Measurements from ENCODE around the gene POLR2E. TPM values are rescaled to one million over a fixed set of nuclear protein-coding genes. Genes with fewer than 3 reads are reported as not detected.

Gene POLR2E
- total and polyA plus RNA-seq, 9 of the 15 experiments (the other 6 are each of a cell fraction or from before 2014, with no cell fraction given): 3.4 to 413 (median 244) TPM

GRCh38 chr19:1113030-1113985 lies 18.1 kb upstream of the POLR2E start:
- POLR2A ChIA-PET: interaction anchor here (0.6 to 2.3 kb wide), 11 partner anchors 10 to 159 kb away, joined by 3 to 14 read pairs (median 4); partner anchors contain the start of genes ATP5F1D, CIRBP and GPX4
- BruUV-seq (replicated peaks): no TSS peak
- intact Hi-C loops (cut with micrococcal nuclease): loop anchor here (2.0 to 5.0 kb wide), 2 partner anchors 79 to 127 kb away; partner anchors contain the start of gene ATP5F1D
- TF ChIP-seq E2F6 (IDR thresholded peaks at IDR 0.05; ENCODE audit: borderline replicate concordance in 1 of 2, extremely low read depth in 1 of 2, insufficient read depth in 1 of 2, insufficient read length in 1 of 2, low read depth in 1 of 2, low read length in 1 of 2, poor library complexity in 1 of 2, severe bottlenecking in 1 of 2) (peak in 1 of 2 experiments; percentile 10), FIP1L1 (IDR thresholded peaks at IDR 0.05; ENCODE audit: low read depth, low read length, poor library complexity, severe bottlenecking) (peak; percentile 33), ZBTB7A (IDR thresholded peaks at IDR 0.05; ENCODE audit: borderline replicate concordance, control insufficient read depth, low read depth, low read length) (peak; percentile 95), MAZ (CRISPR knock-in tag; conservative IDR thresholded peaks at IDR 0.05 in 1 of 2, IDR thresholded peaks at IDR 0.05 in 1 of 2) (peak; percentile 83 to 99), PKNOX1 (IDR thresholded peaks at IDR 0.05) (peak; percentile 94), HMGN3 (IDR thresholded peaks at IDR 0.05; ENCODE audit: borderline replicate concordance, extremely low read depth, insufficient read length, low read depth, low read length) (peak; percentile 72), PBX2 (CRISPR knock-in tag; IDR thresholded peaks at IDR 0.05; ENCODE audit: low read depth) (no peak), PBX2 (tag; conservative IDR thresholded peaks at IDR 0.05; ENCODE audit: low read depth) (peak; percentile 58; the same call in 1 of the 2 replicates), PHTF2 (CRISPR knock-in tag; IDR thresholded peaks at IDR 0.05) (no peak), BHLHE40 (IDR thresholded peaks at IDR 0.05; ENCODE audit: low read length) (0 out of 2 replicates have a peak, but pooled peaks have one; percentile 15), MBD2 (IDR thresholded peaks at IDR 0.05; ENCODE audit: borderline replicate concordance, low read depth) (peak; percentile 58; the same call in 1 of the 2 replicates), ZFP30 (CRISPR knock-in tag; IDR thresholded peaks at IDR 0.05; ENCODE audit: borderline replicate concordance) (no peak)
- TF ChIP-seq, protein P1, sequence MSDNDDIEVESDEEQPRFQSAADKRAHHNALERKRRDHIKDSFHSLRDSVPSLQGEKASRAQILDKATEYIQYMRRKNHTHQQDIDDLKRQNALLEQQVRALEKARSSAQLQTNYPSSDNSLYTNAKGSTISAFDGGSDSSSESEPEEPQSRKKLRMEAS (CRISPR knock-in tag; IDR thresholded peaks at IDR 0.05): peak; percentile 46; the same call in 1 of the 2 replicates

More at GRCh38 chr19:1113030-1113985, 18.1 kb upstream of the POLR2E start:
- Histone ChIP-seq H3K9me1 (ENCODE audit: control insufficient read depth, insufficient read depth, low read length) (no peaks in the 10 kb centered on the region), H3K79me2 (ENCODE audit: control insufficient read depth, insufficient read depth, low read length) (peaks cover 3% of the 10 kb centered on the region; the same call in 1 of the 3 replicates), H3K9me3 (replicated peaks; ENCODE audit: control insufficient read depth, insufficient read depth, low read depth, low read length) (no peaks in the 10 kb centered on the region), H3K4me3 (no peak overlapping the region), H3K27ac (ENCODE audit: extremely low read depth, low read depth, low read length) (peak overlapping the region; percentile 78), H3K4me1 (replicated peaks in 1 of 2; ENCODE audit: control insufficient read depth in 2 of 2, insufficient read depth in 2 of 2, low read length in 2 of 2) (peaks cover 9 to 81% of the 10 kb centered on the region in 2 experiments), H3K9ac (ENCODE audit: insufficient read depth in 1 of 2, low read depth in 2 of 2, low read length in 2 of 2) (peak overlapping the region; percentile 39 to 91; a peak in 3 of 4 replicates), H3K27me3 (ENCODE audit: control insufficient read depth in 2 of 2, insufficient read depth in 2 of 2, low read length in 2 of 2) (no peaks in the 10 kb centered on the region), H3K36me3 (ENCODE audit: control insufficient read depth, insufficient read depth, low read length) (peaks cover 72% of the 10 kb centered on the region; the same call in 2 of the 3 replicates), H3K4me2 (ENCODE audit: insufficient read depth, low read length) (peak overlapping the region; percentile 51), H2AFZ (ENCODE audit: low read depth, low read length) (peak overlapping the region; percentile 62), H4K20me1 (replicated peaks; ENCODE audit: control insufficient read depth, insufficient read depth, low read length) (no peaks in the 10 kb centered on the region)
- in situ Hi-C loops (cut with MboI): no loop called here
- peak; percentile 85 for FAIRE-seq
- ATAC-seq: peak; percentile 89
- WGBS (ENCODE audit: insufficient coverage, low coverage, missing lambda C conversion rate): 21% methylated on average over 33 of the region's 44 CpGs
- DNase-seq (ENCODE audit: extremely low read depth in 1 of 4, low spot score in 3 of 4): peak; percentile 96 to 97 (median 96)
- CTCF ChIA-PET (ENCODE audit: low intra/inter-chr PET ratio): interaction anchor here (0.7 to 3.8 kb wide), 4 partner anchors 81 to 127 kb away, joined by 3 to 21 read pairs (median 14); partner anchors contain the start of gene ATP5F1D

All from K562 (cell line).